Stomach smooth muscle (tissue), 2 donors: ENCODE results near the gene CCDC82.

ENCODE experiments used
- H3K27ac ChIP-seq: one replicate; pipeline ENCODE4 v1.7.0; 2013; ENCODE audit warnings: mild to moderate bottlenecking, low read length, inconsistent platforms
- H3K27me3 ChIP-seq, 2 donors: one replicate each; pipeline ENCODE4 v1.7.0; 2013; ENCODE audit warnings: low read length in 2 of 2; ENCODE audit not compliant: insufficient read depth in 2 of 2, control insufficient read depth in 1 of 2
- H3K36me3 ChIP-seq, 2 donors: one replicate each; pipeline ENCODE4 v1.7.0; 2013; ENCODE audit warnings: low read length in 2 of 2; ENCODE audit not compliant: control insufficient read depth in 2 of 2, insufficient read depth in 2 of 2
- H3K4me1 ChIP-seq: one replicate; pipeline ENCODE4 v1.7.0; 2013; ENCODE audit warnings: low read length; ENCODE audit not compliant: control insufficient read depth, insufficient read depth
- H3K4me3 ChIP-seq, 2 donors: one replicate each; pipeline ENCODE4 v1.7.0; 2013; ENCODE audit warnings: low read length in 2 of 2
- H3K9ac ChIP-seq, 2 donors: one replicate each; pipeline ENCODE4 v1.7.0; 2013; ENCODE audit warnings: low read length in 2 of 2, mild to moderate bottlenecking in 1 of 2
- H3K9me3 ChIP-seq, 2 donors: one replicate each; pipeline ENCODE4 v1.7.0; 2013; ENCODE audit warnings: low read length in 2 of 2; ENCODE audit not compliant: control insufficient read depth in 2 of 2
- donor health status: healthy.
- donor health status: Pancreatic carcinoma.

Gene CCDC82

GRCh38 chr11:96361778-96362177 is 27.9 kb downstream of the CCDC82 start:
- Histone ChIP-seq H3K36me3 (peaks cover 7 to 10% of the 10 kb centered on the region in 2 donors), H3K4me1 (no peaks in the 10 kb centered on the region), H3K27me3 (no peaks in the 10 kb centered on the region), H3K27ac (no peak overlapping the region), H3K9ac (no peak overlapping the region), H3K4me3 (no peak overlapping the region), H3K9me3 (no peaks in the 10 kb centered on the region)

- Histone ChIP-seq H3K36me3 (peaks cover 5 to 11% of the 10 kb centered on the region in 2 donors), H3K4me1 (no peaks in the 10 kb centered on the region), H3K9me3 (no peaks in the 10 kb centered on the region)
Observed at GRCh38 chr11:96358321-96358720, 31.4 kb downstream of the CCDC82 start.

GRCh38 chr11:96357794-96358193 is 31.9 kb downstream of the CCDC82 start:
- no peak overlapping the region for H3K9ac ChIP-seq
- H3K4me1 ChIP-seq: no peaks in the 10 kb centered on the region
- no peaks in the 10 kb centered on the region for H3K27me3 ChIP-seq
- no peaks in the 10 kb centered on the region for H3K9me3 ChIP-seq
- H3K27ac ChIP-seq: no peak overlapping the region
- H3K4me3 ChIP-seq: no peak overlapping the region
- peaks cover 5 to 11% of the 10 kb centered on the region in 2 donors for H3K36me3 ChIP-seq

More at GRCh38 chr11:96358321-96358720, 31.4 kb downstream of the CCDC82 start:
- no peaks in the 10 kb centered on the region for H3K27me3 ChIP-seq
- no peak overlapping the region for H3K27ac ChIP-seq
- no peak overlapping the region for H3K4me3 ChIP-seq
- H3K9ac ChIP-seq: no peak overlapping the region

DNA sequence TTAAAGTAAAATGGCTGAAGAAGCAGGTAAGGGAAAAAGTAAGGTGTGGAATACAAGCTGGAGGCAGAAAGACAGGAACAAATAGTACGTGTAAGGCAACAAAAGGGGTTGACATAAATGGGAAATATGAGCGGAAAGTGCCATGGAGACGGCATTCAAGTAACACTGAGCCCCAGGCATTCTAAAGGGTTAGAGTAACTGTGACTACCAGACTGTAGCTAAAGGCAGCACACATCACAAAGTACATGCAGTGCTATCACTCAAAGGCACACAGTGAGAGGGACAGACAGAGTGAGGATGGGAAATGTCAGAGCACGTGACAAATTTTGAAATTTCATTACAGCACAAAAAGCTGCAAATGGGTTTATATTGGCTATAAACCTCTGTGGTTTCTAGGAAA is 32.9 kb downstream of the CCDC82 start:
- Histone ChIP-seq H3K27ac (no peak overlapping the region), H3K9ac (no peak overlapping the region)

GRCh38 chr11:96342961-96343711 is 46.6 kb downstream of the CCDC82 start, which contains the start of gene MAML2:
Gene MAML2 (minus strand): TSS chr11:96343195. CDS start chr11:96341895, 1,300 bp downstream.
- Histone ChIP-seq H3K27ac (peak within 1 kb of the TSS; percentile 74), H3K36me3 (no peaks in the 10 kb centered on the region), H3K4me1 (peaks cover 32% of the 10 kb centered on the region)

More for the DNA sequence above, 32.9 kb downstream of the CCDC82 start:
- H3K36me3 ChIP-seq: peaks cover 5 to 11% of the 10 kb centered on the region in 2 donors
- no peaks in the 10 kb centered on the region for H3K27me3 ChIP-seq
- H3K4me1 ChIP-seq: no peaks in the 10 kb centered on the region
- H3K4me3 ChIP-seq: no peak overlapping the region
- H3K9me3 ChIP-seq: no peaks in the 10 kb centered on the region

DNA sequence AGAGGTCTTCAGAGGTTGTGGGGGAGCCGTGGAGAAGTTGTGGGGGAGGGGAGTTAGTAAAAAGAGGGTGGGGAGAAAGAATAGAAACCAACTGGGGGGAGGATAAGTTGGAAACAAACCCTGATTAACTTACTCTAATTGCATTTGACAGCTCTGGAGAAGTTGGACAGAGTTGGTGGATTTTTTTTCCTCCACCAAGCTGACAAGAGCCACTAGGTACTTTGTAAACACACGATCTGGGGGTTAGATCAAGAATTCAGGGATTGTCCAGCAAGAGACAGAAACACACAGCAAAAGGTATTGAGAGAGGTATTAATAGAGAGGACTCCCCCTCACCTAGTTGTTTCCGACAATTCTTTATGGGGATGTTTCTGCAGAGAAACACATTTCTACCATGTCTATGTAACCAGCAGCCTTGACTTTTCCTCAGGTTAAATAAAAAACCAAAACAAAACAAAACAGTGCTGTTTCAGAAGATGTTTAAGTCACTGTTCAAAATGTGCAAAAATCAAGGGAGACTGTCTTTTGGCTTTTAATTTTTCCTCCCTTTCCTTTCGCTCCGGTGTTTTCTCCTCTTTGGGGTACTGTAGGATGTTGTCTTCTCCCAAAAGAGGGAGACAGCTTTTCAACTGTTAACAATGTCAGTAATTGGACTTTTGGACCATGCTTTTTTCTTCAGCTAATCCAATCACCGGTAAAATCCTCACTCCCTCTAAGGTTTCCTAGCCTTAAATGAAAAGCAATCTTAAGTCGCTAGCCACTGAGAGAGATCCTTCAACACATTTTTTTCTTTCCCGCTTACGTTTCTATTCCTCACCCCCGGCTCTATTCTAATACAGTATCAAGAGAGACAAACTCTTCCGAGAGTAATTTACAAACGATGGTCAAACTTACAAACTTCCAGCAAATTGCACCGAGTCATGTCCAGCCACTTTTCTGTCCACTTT is 47.4 kb downstream of the CCDC82 start:
- no peaks in the 10 kb centered on the region for H3K27me3 ChIP-seq
- H3K9me3 ChIP-seq: no peaks in the 10 kb centered on the region
- H3K4me1 ChIP-seq: peaks cover 37% of the 10 kb centered on the region
- H3K27ac ChIP-seq: peak overlapping the region; percentile 74
- no peaks in the 10 kb centered on the region for H3K36me3 ChIP-seq
- peak overlapping the region; percentile 97 to 99 for H3K4me3 ChIP-seq
- H3K9ac ChIP-seq: peak overlapping the region; percentile 85 to 91

More at GRCh38 chr11:96342961-96343711, 46.6 kb downstream of the CCDC82 start, which contains the start of gene MAML2:
- peak within 1 kb of the TSS; percentile 85 to 91 for H3K9ac ChIP-seq
- H3K4me3 ChIP-seq: peak within 1 kb of the TSS; percentile 97 to 99
- H3K9me3 ChIP-seq: no peaks in the 10 kb centered on the region
- H3K27me3 ChIP-seq: no peaks in the 10 kb centered on the region

- Histone ChIP-seq H3K27me3 (no peaks in the 10 kb centered on the region), H3K36me3 (no peaks in the 10 kb centered on the region), H3K4me1 (peaks cover 37% of the 10 kb centered on the region), H3K27ac (peak overlapping the region; percentile 50), H3K9me3 (no peaks in the 10 kb centered on the region), H3K4me3 (peak overlapping the region; percentile 97 to 99), H3K9ac (peak overlapping the region; percentile 85 to 91)
Observed at GRCh38 chr11:96341211-96342013, 48.3 kb downstream of the CCDC82 start.

DNA sequence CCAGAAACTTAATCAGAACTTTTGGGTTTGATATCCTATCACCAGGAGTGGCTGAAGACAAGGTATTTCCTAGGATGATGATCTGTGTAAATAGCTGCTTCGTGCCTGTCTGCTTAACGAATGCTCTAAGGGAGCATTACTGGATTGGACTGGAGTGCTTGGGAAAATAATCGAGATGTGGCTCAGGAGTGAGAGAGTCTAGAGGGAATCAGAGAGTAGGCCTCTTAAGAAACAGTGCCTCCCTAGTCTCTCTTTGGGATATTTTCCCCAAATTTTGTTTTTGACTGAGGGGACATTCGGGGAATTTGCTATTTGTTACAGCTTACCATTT is 49.2 kb downstream of the CCDC82 start:
- H3K4me3 ChIP-seq: peak overlapping the region; percentile 97 to 99
- peak overlapping the region; percentile 50 for H3K27ac ChIP-seq
- no peaks in the 10 kb centered on the region for H3K9me3 ChIP-seq
- no peaks in the 10 kb centered on the region for H3K36me3 ChIP-seq
- peaks cover 37% of the 10 kb centered on the region for H3K4me1 ChIP-seq
- no peaks in the 10 kb centered on the region for H3K27me3 ChIP-seq
- peak overlapping the region; percentile 16 to 36 for H3K9ac ChIP-seq

DNA sequence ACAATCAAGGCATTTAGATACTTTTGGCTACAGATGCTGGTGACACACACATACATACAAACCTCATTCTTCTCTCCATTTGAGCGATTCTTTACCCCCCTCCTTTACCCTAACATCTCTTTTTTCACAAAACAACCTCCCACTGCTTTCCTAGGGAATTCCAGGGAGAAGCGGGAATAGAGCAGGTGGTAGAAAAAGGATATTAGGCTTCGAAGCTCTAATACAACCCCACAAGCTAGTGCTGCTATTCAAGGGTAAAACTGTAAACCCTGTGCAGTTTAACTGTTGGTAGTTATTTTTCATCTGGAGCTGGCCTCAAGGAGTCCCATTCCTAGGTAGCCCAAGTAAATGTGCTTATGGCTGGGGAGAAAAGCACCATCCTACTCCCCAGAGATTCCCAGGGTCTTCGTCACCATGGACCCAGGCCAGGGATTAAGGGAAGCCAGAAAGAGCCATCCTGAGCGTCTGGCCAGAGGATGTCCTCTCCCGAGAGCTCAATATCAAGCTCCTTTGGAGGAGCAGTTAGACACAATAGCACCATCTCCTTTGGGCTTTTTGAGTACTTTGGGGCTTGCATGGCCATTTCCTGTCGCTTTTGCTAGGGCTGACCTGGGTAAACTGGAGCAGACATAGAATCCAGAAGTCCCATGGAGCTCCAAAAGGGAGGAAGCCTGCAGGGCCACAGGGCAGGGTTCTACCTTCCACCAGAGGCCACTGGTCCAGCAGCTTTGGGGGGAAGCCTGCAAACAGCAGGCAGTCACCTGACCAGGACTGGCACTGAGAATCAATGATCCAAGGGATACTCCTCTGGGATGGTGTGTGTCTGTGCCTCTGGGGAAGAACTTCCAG is 49.8 kb downstream of the CCDC82 start:
- H3K36me3 ChIP-seq: no peaks in the 10 kb centered on the region
- peak overlapping the region; percentile 50 for H3K27ac ChIP-seq
- no peaks in the 10 kb centered on the region for H3K9me3 ChIP-seq
- H3K4me1 ChIP-seq: peaks cover 37% of the 10 kb centered on the region
- H3K4me3 ChIP-seq: peak overlapping the region; percentile 97 to 99
- peak overlapping the region; percentile 16 to 55 for H3K9ac ChIP-seq
- H3K27me3 ChIP-seq: no peaks in the 10 kb centered on the region
